ENCODE results near the gene CHST11. TPM values are rescaled to one million over a fixed set of nuclear protein-coding genes. Genes with fewer than 3 reads are reported as not detected.

Gene CHST11
- total and polyA plus RNA-seq, 9 of the 15 experiments (the other 6 are each of a cell fraction or from before 2014, with no cell fraction given): 2.3 to 38.7 (median 15.0) TPM

DNA sequence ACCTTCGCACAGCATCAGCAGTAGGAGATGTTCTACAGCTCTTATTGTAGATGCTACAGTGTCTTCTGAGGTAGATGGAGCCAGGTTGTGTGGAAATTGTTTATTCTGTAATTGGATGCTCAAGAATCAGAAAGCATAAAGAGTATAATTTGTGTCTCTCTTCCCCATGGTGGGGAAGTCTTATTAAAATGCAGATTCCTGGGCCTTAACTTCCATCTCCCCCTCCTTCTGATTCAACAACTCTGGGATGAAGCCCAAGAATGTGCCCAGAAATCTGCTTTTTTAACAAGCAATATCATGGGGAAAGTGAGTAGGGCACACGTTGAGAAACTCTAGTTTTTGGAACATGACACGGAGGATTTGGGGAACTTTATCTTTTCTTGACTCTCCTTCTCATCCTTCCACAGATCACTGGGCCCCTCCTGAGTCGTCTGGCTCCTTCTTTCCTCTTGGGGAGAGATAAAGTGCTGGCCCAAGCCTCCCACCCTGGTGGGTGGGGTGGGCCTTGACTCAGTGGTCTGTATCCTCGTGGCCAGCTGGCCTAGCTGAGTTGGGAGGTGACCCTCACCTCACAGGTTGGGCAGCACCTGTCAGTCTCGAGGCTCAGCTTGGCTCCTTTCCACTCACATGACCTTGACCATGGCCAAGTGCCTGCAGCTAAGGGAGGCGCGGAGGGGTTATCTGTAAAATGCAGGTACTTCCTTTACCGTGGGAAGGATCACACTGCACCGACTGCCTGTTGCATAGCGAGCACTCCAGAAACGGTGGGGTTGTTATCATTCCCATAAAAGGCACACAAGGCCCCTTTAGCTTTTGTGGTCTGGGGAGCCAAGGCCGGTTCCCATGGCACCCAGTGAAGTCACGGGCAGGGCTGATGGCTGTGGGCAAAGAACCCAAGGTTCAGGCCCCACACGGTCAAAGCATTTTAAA, 141.9 kb downstream of the CHST11 start (continued):
- TF ChIP-seq, protein P1, sequence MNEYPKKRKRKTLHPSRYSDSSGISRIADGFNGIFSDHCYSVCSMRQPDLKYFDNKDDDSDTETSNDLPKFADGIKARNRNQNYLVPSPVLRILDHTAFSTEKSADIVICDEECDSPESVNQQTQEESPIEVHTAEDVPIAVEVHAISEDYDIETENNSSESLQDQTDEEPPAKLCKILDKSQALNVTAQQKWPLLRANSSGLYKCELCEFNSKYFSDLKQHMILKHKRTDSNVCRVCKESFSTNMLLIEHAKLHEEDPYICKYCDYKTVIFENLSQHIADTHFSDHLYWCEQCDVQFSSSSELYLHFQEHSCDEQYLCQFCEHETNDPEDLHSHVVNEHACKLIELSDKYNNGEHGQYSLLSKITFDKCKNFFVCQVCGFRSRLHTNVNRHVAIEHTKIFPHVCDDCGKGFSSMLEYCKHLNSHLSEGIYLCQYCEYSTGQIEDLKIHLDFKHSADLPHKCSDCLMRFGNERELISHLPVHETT (CRISPR knock-in tag; conservative IDR thresholded peaks at IDR 0.05 in 1 of 2, IDR thresholded peaks at IDR 0.05 in 1 of 2): 0 out of 4 replicates have a peak, but pooled peaks of 1 of the 2 experiments have one; percentile 58
- TF ChIP-seq MTA3 (IDR thresholded peaks at IDR 0.05; ENCODE audit: borderline replicate concordance) (peak; percentile 89), FOXA3 (CRISPR knock-in tag; conservative IDR thresholded peaks at IDR 0.05 in 1 of 2, IDR thresholded peaks at IDR 0.05 in 1 of 2) (peak; percentile 4 to 9; a peak in 1 of 4 replicates), ZFP36 (IDR thresholded peaks at IDR 0.05; ENCODE audit: low read depth, low read length, partially characterized antibody) (peak; percentile 45), ZKSCAN8 (CRISPR knock-in tag; IDR thresholded peaks at IDR 0.05) (0 out of 2 replicates have a peak, but pooled peaks have one; percentile 53), ELF4 (CRISPR knock-in tag; IDR thresholded peaks at IDR 0.05) (peak; percentile 40; the same call in 1 of the 2 replicates), SIN3A (IDR thresholded peaks at IDR 0.05; ENCODE audit: borderline replicate concordance in 2 of 2, control insufficient read depth in 1 of 2, low read depth in 2 of 2, low read length in 2 of 2) (0 out of 4 replicates have a peak, but pooled peaks of 1 of the 2 experiments have one; percentile 4), RBBP5 (IDR thresholded peaks at IDR 0.05; ENCODE audit: borderline replicate concordance, insufficient read depth, low read length, poor library complexity, severe bottlenecking) (peak; percentile 52), KLF16 (IDR thresholded peaks at IDR 0.05) (peak; percentile 77; the same call in 1 of the 2 replicates), MAZ (CRISPR knock-in tag; conservative IDR thresholded peaks at IDR 0.05 in 1 of 2, IDR thresholded peaks at IDR 0.05 in 1 of 2) (peak in 1 of 2 experiments; percentile 68; a peak in 2 of 4 replicates), WHSC1 (IDR thresholded peaks at IDR 0.05; ENCODE audit: low read length) (no peak), TOE1 (IDR thresholded peaks at IDR 0.05; ENCODE audit: borderline replicate concordance) (peak; percentile 70), TOE1 (CRISPR knock-in tag; IDR thresholded peaks at IDR 0.05; ENCODE audit: borderline replicate concordance, low read depth) (0 out of 2 replicates have a peak, but pooled peaks have one; percentile 44)
- TF ChIP-seq, protein P2, sequence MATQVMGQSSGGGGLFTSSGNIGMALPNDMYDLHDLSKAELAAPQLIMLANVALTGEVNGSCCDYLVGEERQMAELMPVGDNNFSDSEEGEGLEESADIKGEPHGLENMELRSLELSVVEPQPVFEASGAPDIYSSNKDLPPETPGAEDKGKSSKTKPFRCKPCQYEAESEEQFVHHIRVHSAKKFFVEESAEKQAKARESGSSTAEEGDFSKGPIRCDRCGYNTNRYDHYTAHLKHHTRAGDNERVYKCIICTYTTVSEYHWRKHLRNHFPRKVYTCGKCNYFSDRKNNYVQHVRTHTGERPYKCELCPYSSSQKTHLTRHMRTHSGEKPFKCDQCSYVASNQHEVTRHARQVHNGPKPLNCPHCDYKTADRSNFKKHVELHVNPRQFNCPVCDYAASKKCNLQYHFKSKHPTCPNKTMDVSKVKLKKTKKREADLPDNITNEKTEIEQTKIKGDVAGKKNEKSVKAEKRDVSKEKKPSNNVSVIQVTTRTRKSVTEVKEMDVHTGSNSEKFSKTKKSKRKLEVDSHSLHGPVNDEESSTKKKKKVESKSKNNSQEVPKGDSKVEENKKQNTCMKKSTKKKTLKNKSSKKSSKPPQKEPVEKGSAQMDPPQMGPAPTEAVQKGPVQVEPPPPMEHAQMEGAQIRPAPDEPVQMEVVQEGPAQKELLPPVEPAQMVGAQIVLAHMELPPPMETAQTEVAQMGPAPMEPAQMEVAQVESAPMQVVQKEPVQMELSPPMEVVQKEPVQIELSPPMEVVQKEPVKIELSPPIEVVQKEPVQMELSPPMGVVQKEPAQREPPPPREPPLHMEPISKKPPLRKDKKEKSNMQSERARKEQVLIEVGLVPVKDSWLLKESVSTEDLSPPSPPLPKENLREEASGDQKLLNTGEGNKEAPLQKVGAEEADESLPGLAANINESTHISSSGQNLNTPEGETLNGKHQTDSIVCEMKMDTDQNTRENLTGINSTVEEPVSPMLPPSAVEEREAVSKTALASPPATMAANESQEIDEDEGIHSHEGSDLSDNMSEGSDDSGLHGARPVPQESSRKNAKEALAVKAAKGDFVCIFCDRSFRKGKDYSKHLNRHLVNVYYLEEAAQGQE (IDR thresholded peaks at IDR 0.05; ENCODE audit: borderline replicate concordance): peak; percentile 8; the same call in 1 of the 2 replicates
- TF ChIP-seq, protein P2 (CRISPR knock-in tag; IDR thresholded peaks at IDR 0.05; ENCODE audit: low read depth): no peak
